ENCODE data around the gene NXPH3.

NXPH3 gene

DNA sequence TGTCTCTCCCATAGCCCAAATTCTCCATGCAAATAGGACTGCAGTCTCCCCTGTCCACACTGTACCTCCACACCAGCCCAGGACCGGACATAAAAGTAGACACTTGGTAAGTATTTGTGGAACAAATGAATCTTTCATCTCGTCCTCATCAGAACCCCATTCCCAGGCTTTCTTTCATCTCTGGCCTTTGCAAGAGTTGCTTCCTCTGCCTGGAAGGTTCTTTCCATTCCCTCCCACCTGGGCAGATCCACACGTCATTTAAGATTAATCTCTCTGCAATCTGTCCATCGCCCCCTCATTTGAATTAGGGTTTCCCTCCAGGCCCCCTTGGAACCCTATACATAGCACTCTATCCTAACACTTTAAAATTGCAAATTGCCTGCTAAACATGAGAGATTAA is 3.9 kb upstream of the NXPH3 start:
- no peak for ATAC-seq
- TF ChIP-seq ZNF70 (CRISPR knock-in tag; IDR thresholded peaks at IDR 0.05), result no peak
- no peak for TF ChIP-seq ESRRG (CRISPR knock-in tag; IDR thresholded peaks at IDR 0.05)
- no peak for TF ChIP-seq GLIS3 (CRISPR knock-in tag; IDR thresholded peaks at IDR 0.05)
- TF ChIP-seq ZNF565 (CRISPR knock-in tag; conservative IDR thresholded peaks at IDR 0.05; ENCODE audit: low read depth), result no peak
- TF ChIP-seq, protein P1, sequence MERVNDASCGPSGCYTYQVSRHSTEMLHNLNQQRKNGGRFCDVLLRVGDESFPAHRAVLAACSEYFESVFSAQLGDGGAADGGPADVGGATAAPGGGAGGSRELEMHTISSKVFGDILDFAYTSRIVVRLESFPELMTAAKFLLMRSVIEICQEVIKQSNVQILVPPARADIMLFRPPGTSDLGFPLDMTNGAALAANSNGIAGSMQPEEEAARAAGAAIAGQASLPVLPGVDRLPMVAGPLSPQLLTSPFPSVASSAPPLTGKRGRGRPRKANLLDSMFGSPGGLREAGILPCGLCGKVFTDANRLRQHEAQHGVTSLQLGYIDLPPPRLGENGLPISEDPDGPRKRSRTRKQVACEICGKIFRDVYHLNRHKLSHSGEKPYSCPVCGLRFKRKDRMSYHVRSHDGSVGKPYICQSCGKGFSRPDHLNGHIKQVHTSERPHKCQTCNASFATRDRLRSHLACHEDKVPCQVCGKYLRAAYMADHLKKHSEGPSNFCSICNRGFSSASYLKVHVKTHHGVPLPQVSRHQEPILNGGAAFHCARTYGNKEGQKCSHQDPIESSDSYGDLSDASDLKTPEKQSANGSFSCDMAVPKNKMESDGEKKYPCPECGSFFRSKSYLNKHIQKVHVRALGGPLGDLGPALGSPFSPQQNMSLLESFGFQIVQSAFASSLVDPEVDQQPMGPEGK (CRISPR knock-in tag; IDR thresholded peaks at IDR 0.05; ENCODE audit: borderline replicate concordance), result no peak
- no peak for TF ChIP-seq ARNTL (CRISPR knock-in tag; IDR thresholded peaks at IDR 0.05; ENCODE audit: borderline replicate concordance, low read depth)
- TF ChIP-seq CREB5 (CRISPR knock-in tag; IDR thresholded peaks at IDR 0.05; ENCODE audit: low read depth), result no peak
- TF ChIP-seq POU6F1 (CRISPR knock-in tag; IDR thresholded peaks at IDR 0.05; ENCODE audit: borderline replicate concordance, low read depth), result no peak
- TF ChIP-seq ISL1 (CRISPR knock-in tag; IDR thresholded peaks at IDR 0.05), result no peak
- no peak for TF ChIP-seq TCF4 (CRISPR knock-in tag; IDR thresholded peaks at IDR 0.05; ENCODE audit: borderline replicate concordance)
- TF ChIP-seq RARB (CRISPR knock-in tag; IDR thresholded peaks at IDR 0.05), result no peak
- no peak for TF ChIP-seq ZNF8 (CRISPR knock-in tag; IDR thresholded peaks at IDR 0.05)
- no peak for TF ChIP-seq ZFP3 (CRISPR knock-in tag; IDR thresholded peaks at IDR 0.05)
- no peak for TF ChIP-seq CSRNP3 (CRISPR knock-in tag; IDR thresholded peaks at IDR 0.05)
- no peak for TF ChIP-seq TOX (CRISPR knock-in tag; IDR thresholded peaks at IDR 0.05; ENCODE audit: borderline replicate concordance)
- TF ChIP-seq CSDC2 (CRISPR knock-in tag; IDR thresholded peaks at IDR 0.05), result no peak

DNA sequence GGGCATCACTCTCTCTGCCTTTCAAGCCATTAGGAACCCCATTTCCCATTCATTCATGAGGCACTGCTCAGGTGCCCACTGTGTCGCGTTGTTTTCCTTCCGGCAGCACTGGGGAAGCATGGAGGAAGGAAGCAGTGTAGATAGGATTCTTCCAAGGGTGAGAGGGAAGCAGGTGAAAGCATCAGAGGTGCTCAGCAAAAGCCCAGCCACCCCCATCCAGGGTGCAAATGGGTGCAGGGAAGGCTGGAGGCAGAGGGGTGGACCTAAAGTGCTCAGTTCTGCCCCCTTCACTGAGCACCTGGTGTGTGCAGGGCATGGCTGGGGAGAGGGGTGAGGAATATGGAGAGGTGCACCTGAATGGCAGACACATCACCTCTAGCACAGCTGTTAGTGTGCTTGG is 3.4 kb upstream of the NXPH3 start:
- TF ChIP-seq, protein P1 (CRISPR knock-in tag; IDR thresholded peaks at IDR 0.05; ENCODE audit: borderline replicate concordance), result no peak
- TF ChIP-seq ARNTL (CRISPR knock-in tag; IDR thresholded peaks at IDR 0.05; ENCODE audit: borderline replicate concordance, low read depth), result no peak
- ATAC-seq, result no peak

DNA sequence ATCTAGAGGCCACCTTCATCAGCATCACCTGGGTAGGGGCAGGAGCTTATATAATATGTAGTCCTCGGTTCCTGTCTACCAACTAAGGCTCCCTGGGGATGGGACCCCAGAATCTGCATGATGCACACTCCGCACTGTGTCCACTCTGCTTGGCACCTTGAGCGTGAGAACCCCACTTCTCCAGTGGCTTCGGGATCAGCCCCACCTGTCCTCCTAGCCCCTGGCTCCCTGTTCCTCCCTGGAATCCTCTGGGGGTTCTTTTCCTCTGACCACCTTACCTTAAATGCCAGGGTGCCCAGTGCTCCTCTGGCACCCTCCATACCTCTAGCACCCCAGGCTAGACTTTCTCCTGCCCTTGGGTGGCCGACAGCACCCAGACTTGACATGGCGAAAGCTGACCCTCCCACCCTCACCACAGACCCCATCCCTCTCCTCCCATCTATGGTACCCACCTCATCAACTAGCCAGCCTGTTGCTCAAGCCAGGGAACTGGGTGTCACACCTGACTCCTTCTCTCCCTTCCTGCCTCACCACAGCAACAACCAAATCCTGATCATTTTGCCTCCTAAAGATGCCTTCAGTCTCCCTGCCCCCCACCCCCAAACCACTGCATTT is 2.8 kb upstream of the NXPH3 start:
- ATAC-seq, result no peak
- TF ChIP-seq, protein P1 (CRISPR knock-in tag; IDR thresholded peaks at IDR 0.05; ENCODE audit: borderline replicate concordance), result no peak
- TF ChIP-seq OSR1 (CRISPR knock-in tag; IDR thresholded peaks at IDR 0.05) (no peak), ZC3H10 (CRISPR knock-in tag; IDR thresholded peaks at IDR 0.05) (no peak), PPARA (CRISPR knock-in tag; IDR thresholded peaks at IDR 0.05; ENCODE audit: borderline replicate concordance) (no peak), POU6F1 (CRISPR knock-in tag; IDR thresholded peaks at IDR 0.05; ENCODE audit: borderline replicate concordance, low read depth) (no peak), BACH2 (CRISPR knock-in tag; IDR thresholded peaks at IDR 0.05; ENCODE audit: borderline replicate concordance) (no peak), GLIS3 (CRISPR knock-in tag; IDR thresholded peaks at IDR 0.05) (no peak), ZNF70 (CRISPR knock-in tag; IDR thresholded peaks at IDR 0.05) (no peak), CSRNP3 (CRISPR knock-in tag; IDR thresholded peaks at IDR 0.05) (no peak), CSDC2 (CRISPR knock-in tag; IDR thresholded peaks at IDR 0.05) (no peak), CREB5 (CRISPR knock-in tag; IDR thresholded peaks at IDR 0.05; ENCODE audit: low read depth) (no peak), ISL1 (CRISPR knock-in tag; IDR thresholded peaks at IDR 0.05) (no peak)
